HEK293 (cell line): ENCODE measurements around the gene ARMC12.
"Not testable (repeated sequence)": the region's sequence is repeated elsewhere in the genome, so short reads cannot be mapped to it uniquely, and the experiment has no call there.

Experiments
- CTCF ChIA-PET: fragments of 350-600 bp; formaldehyde crosslinking; extraction: SDS; loops from one replicate; lab custom pipeline; 2021; ENCODE audit warnings: antibody characterized with exemption; lab: Yijun Ruan, JAX
- POLR2A ChIA-PET: fragments of 300-600 bp; formaldehyde crosslinking; extraction: SDS; loops from one replicate; lab custom pipeline; 2020; ENCODE audit warnings: antibody characterized with exemption, inconsistent platforms; lab: Yijun Ruan, JAX
- H3K27ac ChIP-seq: fragments of 200-500 bp; sonication (Bioruptor generic); 2 replicates; pipeline ENCODE4 v1.5.1; 2014; ENCODE audit warnings: low read depth, low read length, control low read depth, inconsistent platforms; ENCODE audit errors: extremely low read depth
- H3K36me3 ChIP-seq, 2 experiments: fragments of 200-500 bp in 1 of 2; sonication (Bioruptor generic) in 1 of 2; 1 replicate in 1 of 2; 2 replicates in 1 of 2; pipeline ENCODE4 v1.5.1; 2014 to 2017; ENCODE audit warnings: inconsistent platforms in 2 of 2, low read length in 2 of 2; ENCODE audit not compliant: control insufficient read depth in 2 of 2, insufficient read depth in 1 of 2
- H3K4me1 ChIP-seq: fragments of 200-500 bp; sonication (Bioruptor generic); 2 replicates; pipeline ENCODE4 v1.5.1; 2014; ENCODE audit warnings: mild to moderate bottlenecking, low read length, inconsistent platforms; ENCODE audit not compliant: control insufficient read depth, insufficient read depth
- H3K4me3 ChIP-seq: 2 replicates; pipeline ENCODE4 v1.5.1; 2011; ENCODE audit warnings: low read depth, mild to moderate bottlenecking, control low read depth, low read length, moderate library complexity
- H3K9me3 ChIP-seq: fragments of 200-500 bp; sonication (Bioruptor generic); 2 replicates; pipeline ENCODE4 v1.5.1; 2014; ENCODE audit warnings: low read depth, low read length, inconsistent platforms; ENCODE audit not compliant: control insufficient read depth, insufficient read depth
- ZBTB8A ChIP-seq: fragments of 450-650 bp; formaldehyde crosslinking; IDR thresholded peaks from 2 replicates; pipeline ENCODE4 v1.5.1; 2016; ENCODE audit warnings: missing biosample characterization, missing genetic modification characterization
- ZNF112 ChIP-seq: fragments of 450-650 bp; formaldehyde crosslinking; IDR thresholded peaks from 2 replicates; pipeline ENCODE4 v1.5.0; 2017; ENCODE audit warnings: missing biosample characterization, missing genetic modification characterization
- ZNF214 ChIP-seq: fragments of 450-650 bp; formaldehyde crosslinking; IDR thresholded peaks from 2 replicates; pipeline ENCODE4 v1.5.1; 2017; ENCODE audit warnings: missing biosample characterization, mild to moderate bottlenecking, missing genetic modification characterization, borderline replicate concordance
- ZNF248 ChIP-seq: fragments of 450-650 bp; formaldehyde crosslinking; IDR thresholded peaks from 2 replicates; pipeline ENCODE4 v1.5.1; 2017; ENCODE audit warnings: missing biosample characterization, missing genetic modification characterization
- ZNF311 ChIP-seq: fragments of 450-650 bp; formaldehyde crosslinking; IDR thresholded peaks from 2 replicates; pipeline ENCODE4 v1.5.1; 2017; ENCODE audit warnings: missing biosample characterization, missing genetic modification characterization, borderline replicate concordance
- ZNF416 ChIP-seq: fragments of 450-650 bp; formaldehyde crosslinking; IDR thresholded peaks from 2 replicates; pipeline ENCODE4 v1.5.1; 2016; ENCODE audit warnings: missing biosample characterization, missing genetic modification characterization
- ZNF571 ChIP-seq: fragments of 450-650 bp; formaldehyde crosslinking; IDR thresholded peaks from 2 replicates; pipeline ENCODE4 v1.5.0; 2017; ENCODE audit warnings: missing biosample characterization, missing genetic modification characterization
- ZNF585B ChIP-seq: fragments of 450-650 bp; formaldehyde crosslinking; IDR thresholded peaks from 2 replicates; pipeline ENCODE4 v1.5.1; 2016; ENCODE audit warnings: missing biosample characterization, missing genetic modification characterization
- ZNF623 ChIP-seq: fragments of 450-650 bp; formaldehyde crosslinking; IDR thresholded peaks from 2 replicates; pipeline ENCODE4 v1.5.1; 2016; ENCODE audit warnings: missing biosample characterization, missing genetic modification characterization
- ZNF629 ChIP-seq: fragments of 450-650 bp; formaldehyde crosslinking; IDR thresholded peaks from 2 replicates; pipeline ENCODE4 v1.5.1; 2017; ENCODE audit warnings: missing biosample characterization, missing genetic modification characterization
- TF ChIP-seq, protein P1 (sequence below): fragments of 450-650 bp; formaldehyde crosslinking; IDR thresholded peaks from 2 replicates; pipeline ENCODE4 v1.5.1; 2017; ENCODE audit warnings: missing biosample characterization, missing genetic modification characterization
- TF ChIP-seq, protein P2 (sequence below): fragments of 450-650 bp; formaldehyde crosslinking; IDR thresholded peaks from 2 replicates; pipeline ENCODE4 v1.5.1; 2016; ENCODE audit warnings: missing biosample characterization, missing genetic modification characterization
- TF ChIP-seq, protein P3 (sequence below): fragments of 450-650 bp; formaldehyde crosslinking; IDR thresholded peaks from 2 replicates; pipeline ENCODE4 v1.5.1; 2017; ENCODE audit warnings: missing biosample characterization, missing genetic modification characterization
- TF ChIP-seq, protein P4 (sequence below): fragments of 450-650 bp; formaldehyde crosslinking; IDR thresholded peaks from 2 replicates; pipeline ENCODE4 v1.5.1; 2016; ENCODE audit warnings: missing biosample characterization, missing genetic modification characterization
- TF ChIP-seq, protein P5 (sequence below): fragments of 450-650 bp; formaldehyde crosslinking; IDR thresholded peaks from 2 replicates; pipeline ENCODE4 v1.5.1; 2016; ENCODE audit warnings: missing biosample characterization, missing genetic modification characterization, low read depth

Gene ARMC12

DNA sequence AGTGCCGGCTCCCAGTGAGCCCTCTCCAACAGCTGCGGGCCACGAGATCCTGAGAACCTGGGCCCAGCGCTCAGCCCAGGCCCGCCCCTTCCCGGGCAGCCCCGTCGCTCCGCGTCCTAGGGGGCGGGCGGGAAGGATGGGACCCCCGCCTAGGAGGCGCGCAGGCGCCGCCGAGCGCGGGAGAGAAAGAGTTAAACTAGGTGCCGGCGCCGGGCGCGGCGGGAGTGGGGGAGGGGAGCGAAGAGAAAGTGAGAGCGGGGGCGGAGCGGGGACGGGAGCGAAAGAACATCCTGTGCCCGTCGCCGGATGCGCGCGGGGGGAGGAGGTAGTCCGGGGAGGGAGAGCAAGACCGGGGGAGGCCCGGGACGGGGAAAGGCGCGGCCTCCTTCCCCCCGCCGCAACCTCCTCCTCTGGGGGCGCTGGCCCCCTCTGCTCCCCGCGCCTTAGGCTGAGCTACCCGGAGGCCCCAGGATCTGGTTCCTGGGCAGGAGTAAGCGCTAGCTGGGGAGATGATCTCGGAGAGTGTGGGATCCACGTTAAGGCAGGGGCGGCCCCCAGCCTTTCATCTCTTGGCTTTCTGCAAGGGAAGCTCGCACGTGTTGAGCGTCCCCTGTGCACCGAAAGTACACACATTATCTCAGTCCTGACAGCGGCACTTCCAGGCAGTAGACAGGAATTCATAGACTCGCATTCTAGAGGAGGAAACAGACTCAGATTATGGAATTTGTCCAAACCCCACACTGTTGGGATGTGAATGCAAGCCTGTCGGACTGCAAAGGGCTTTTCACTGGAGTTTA is 4.9 kb upstream of the ARMC12 start (continued):
- TF ChIP-seq, protein P1, sequence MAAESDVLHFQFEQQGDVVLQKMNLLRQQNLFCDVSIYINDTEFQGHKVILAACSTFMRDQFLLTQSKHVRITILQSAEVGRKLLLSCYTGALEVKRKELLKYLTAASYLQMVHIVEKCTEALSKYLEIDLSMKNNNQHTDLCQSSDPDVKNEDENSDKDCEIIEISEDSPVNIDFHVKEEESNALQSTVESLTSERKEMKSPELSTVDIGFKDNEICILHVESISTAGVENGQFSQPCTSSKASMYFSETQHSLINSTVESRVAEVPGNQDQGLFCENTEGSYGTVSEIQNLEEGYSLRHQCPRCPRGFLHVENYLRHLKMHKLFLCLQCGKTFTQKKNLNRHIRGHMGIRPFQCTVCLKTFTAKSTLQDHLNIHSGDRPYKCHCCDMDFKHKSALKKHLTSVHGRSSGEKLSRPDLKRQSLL (tag by site-specific recombination), result peak; percentile 55; the same call in 1 of the 2 replicates
- TF ChIP-seq ZNF112 (tag by site-specific recombination), result no peak
- TF ChIP-seq, protein P2, sequence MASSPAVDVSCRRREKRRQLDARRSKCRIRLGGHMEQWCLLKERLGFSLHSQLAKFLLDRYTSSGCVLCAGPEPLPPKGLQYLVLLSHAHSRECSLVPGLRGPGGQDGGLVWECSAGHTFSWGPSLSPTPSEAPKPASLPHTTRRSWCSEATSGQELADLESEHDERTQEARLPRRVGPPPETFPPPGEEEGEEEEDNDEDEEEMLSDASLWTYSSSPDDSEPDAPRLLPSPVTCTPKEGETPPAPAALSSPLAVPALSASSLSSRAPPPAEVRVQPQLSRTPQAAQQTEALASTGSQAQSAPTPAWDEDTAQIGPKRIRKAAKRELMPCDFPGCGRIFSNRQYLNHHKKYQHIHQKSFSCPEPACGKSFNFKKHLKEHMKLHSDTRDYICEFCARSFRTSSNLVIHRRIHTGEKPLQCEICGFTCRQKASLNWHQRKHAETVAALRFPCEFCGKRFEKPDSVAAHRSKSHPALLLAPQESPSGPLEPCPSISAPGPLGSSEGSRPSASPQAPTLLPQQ (tag by site-specific recombination), result peak; percentile 88; the same call in 1 of the 2 replicates
- TF ChIP-seq ZNF416 (tag by site-specific recombination), result no peak

DNA sequence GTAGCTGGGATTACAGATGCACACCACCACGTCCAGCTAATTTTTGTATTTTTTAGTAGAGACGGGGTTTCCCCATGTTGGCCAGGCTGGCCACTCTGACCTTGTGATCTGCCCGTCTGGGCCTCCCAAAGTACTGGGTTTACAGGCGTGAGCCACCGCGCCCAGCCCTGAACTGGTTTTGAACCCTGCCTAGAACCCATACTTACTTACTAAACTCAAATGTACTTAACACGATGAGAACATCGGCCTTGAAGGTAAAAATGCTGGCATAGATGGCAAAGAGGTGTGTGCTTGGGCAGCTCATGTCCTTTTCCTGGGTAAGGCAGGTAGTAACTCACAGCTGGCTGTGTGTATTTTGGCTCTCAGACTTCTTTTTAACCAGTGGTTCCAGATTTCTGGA is 3.2 kb upstream of the ARMC12 start:
- Histone ChIP-seq H3K4me3 (no peak overlapping the region), H3K27ac (no peak overlapping the region), H3K9me3 (no peaks in the 10 kb centered on the region), H3K4me1 (peaks cover 8% of the 10 kb centered on the region), H3K36me3 (no peaks in the 10 kb centered on the region)
- ChIA-PET CTCF (interaction anchor here (0.7 to 4.2 kb wide), 10 partner anchors 9 to 1561 kb away, joined by 3 to 39 read pairs (median 3); no protein-coding TSS in a partner anchor), POLR2A (interaction anchor here (1.7 kb wide), 1 partner anchor 142 kb away, joined by 3 read pairs; no protein-coding TSS in a partner anchor)
- TF ChIP-seq, protein P3, sequence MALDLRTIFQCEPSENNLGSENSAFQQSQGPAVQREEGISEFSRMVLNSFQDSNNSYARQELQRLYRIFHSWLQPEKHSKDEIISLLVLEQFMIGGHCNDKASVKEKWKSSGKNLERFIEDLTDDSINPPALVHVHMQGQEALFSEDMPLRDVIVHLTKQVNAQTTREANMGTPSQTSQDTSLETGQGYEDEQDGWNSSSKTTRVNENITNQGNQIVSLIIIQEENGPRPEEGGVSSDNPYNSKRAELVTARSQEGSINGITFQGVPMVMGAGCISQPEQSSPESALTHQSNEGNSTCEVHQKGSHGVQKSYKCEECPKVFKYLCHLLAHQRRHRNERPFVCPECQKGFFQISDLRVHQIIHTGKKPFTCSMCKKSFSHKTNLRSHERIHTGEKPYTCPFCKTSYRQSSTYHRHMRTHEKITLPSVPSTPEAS (tag by site-specific recombination), result no peak
- TF ChIP-seq, protein P4, sequence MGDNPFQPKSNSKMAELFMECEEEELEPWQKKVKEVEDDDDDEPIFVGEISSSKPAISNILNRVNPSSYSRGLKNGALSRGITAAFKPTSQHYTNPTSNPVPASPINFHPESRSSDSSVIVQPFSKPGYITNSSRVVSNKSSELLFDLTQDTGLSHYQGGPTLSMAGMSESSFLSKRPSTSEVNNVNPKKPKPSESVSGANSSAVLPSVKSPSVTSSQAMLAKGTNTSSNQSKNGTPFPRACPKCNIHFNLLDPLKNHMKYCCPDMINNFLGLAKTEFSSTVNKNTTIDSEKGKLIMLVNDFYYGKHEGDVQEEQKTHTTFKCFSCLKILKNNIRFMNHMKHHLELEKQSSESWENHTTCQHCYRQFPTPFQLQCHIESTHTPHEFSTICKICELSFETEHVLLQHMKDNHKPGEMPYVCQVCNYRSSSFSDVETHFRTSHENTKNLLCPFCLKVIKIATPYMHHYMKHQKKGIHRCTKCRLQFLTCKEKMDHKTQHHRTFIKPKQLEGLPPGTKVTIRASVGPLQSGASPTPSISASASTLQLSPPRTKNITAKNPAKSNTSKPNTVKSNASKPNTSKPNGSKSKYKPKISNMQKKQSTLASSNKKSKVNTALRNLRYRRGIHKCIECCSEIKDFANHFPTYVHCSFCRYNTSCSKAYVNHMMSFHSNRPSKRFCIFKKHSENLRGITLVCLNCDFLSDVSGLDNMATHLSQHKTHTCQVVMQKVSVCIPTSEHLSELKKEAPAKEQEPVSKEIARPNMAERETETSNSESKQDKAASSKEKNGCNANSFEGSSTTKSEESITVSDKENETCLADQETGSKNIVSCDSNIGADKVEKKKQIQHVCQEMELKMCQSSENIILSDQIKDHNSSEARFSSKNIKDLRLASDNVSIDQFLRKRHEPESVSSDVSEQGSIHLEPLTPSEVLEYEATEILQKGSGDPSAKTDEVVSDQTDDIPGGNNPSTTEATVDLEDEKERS (tag by site-specific recombination), result no peak
- TF ChIP-seq ZNF623 (tag by site-specific recombination), result no peak
- TF ChIP-seq ZNF248 (tag by site-specific recombination), result no peak
- TF ChIP-seq ZNF214 (tag by site-specific recombination), result no peak
- no peak for TF ChIP-seq ZNF571 (tag by site-specific recombination)
- TF ChIP-seq ZNF311 (tag by site-specific recombination), result no peak
- no peak for TF ChIP-seq ZNF585B
- TF ChIP-seq, all 188 proteins: peak for 0

DNA sequence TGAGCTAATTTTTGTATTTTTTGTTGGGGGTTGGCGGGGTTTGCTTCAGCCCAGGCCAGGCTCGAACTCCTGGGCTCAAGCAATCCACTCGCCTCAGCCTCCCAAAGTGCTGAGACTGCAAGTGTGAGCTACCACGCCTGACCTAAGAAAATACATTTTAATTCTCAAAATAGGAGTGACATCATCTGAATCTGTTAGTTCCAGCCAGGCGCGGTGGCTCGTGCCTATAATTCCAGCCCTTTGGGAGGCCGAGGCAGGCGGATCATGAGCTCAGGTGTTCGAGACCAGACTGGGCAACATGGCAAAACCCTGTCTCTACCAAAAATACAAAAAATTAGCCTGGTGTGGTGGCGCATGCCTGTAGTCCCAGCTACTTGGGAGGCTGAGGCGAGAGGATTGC is 2.5 kb upstream of the ARMC12 start:
- H3K9me3 ChIP-seq, H3K27ac ChIP-seq, H3K36me3 ChIP-seq, H3K4me3 ChIP-seq, H3K4me1 ChIP-seq: not testable (repeated sequence)
- TF ChIP-seq, protein P5, sequence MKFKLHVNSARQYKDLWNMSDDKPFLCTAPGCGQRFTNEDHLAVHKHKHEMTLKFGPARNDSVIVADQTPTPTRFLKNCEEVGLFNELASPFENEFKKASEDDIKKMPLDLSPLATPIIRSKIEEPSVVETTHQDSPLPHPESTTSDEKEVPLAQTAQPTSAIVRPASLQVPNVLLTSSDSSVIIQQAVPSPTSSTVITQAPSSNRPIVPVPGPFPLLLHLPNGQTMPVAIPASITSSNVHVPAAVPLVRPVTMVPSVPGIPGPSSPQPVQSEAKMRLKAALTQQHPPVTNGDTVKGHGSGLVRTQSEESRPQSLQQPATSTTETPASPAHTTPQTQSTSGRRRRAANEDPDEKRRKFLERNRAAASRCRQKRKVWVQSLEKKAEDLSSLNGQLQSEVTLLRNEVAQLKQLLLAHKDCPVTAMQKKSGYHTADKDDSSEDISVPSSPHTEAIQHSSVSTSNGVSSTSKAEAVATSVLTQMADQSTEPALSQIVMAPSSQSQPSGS, result peak; percentile 77
- 0 out of 2 replicates have a peak, but pooled peaks have one; percentile 24 for TF ChIP-seq ZNF629 (tag by site-specific recombination)
- TF ChIP-seq ZBTB8A, result 0 out of 2 replicates have a peak, but pooled peaks have one; percentile 40
- ChIA-PET POLR2A (interaction anchor here (1.7 kb wide), 1 partner anchor 143 kb away, joined by 3 read pairs; no protein-coding TSS in a partner anchor), CTCF (interaction anchor here (0.6 to 4.2 kb wide), 10 partner anchors 23 to 361 kb away, joined by 3 to 39 read pairs (median 4); no protein-coding TSS in a partner anchor)
